NCI-H226 (cell line): ENCODE measurements around the gene WDR82.

Experiments
- DNase-seq: peaks from one replicate; pipeline ENCODE4 v3.0.0-alpha.2; 2015

Gene WDR82

DNA sequence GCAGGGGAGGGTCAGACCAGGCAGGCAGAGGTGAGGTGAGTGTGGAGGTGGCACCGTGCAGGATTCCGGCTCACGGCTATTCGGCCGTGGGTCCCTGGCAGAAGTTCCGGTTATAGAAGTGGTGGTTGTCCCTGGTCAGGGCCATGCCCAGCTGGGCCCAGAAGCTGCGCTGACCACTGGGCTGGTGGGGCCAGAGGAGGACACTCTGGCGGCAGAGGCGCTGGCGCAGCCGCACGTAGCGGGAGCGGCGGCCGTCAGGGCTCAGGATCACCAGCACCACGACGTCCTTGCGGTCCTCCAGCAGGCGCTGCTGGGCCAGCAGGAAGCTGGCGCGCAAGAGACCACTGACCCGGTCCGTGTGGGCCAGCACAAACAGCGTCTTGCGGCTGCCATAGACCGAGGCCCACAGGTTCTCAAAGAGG lies 57.3 kb downstream of the WDR82 start:
- DNase-seq, result no peak

DNA sequence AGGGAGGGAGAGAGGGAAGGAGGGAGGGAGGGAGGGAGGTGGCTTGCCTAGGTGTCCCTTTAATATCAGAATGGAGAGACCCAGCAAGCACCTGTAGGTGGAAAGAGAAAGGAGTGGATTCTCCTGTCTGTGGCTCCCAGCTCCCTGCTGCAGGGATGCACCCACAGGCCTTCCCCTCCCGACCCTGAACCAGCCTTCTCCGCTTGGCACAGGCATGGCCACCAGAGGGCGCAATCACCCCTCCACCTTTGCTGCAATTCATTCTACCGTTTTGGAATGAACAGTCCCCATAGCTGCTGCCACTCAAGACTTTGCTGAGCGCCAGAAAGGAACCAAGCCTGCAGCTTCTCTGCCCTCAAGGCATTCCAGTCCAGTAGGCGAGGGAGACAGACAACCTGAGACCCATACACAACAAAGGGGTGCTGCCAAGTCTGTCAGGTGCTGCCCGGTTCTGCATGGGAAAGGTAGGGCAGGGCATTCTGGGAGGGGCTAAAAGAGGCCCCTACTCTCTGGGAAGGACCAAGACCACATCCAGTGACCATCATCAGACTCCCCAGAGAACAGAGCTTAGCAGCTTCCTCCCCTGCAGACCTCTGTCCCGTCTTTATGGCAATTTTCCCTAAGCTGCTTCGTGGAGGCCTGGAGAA lies 57.9 kb downstream of the WDR82 start:
- DNase-seq, result peak; percentile 56

DNA sequence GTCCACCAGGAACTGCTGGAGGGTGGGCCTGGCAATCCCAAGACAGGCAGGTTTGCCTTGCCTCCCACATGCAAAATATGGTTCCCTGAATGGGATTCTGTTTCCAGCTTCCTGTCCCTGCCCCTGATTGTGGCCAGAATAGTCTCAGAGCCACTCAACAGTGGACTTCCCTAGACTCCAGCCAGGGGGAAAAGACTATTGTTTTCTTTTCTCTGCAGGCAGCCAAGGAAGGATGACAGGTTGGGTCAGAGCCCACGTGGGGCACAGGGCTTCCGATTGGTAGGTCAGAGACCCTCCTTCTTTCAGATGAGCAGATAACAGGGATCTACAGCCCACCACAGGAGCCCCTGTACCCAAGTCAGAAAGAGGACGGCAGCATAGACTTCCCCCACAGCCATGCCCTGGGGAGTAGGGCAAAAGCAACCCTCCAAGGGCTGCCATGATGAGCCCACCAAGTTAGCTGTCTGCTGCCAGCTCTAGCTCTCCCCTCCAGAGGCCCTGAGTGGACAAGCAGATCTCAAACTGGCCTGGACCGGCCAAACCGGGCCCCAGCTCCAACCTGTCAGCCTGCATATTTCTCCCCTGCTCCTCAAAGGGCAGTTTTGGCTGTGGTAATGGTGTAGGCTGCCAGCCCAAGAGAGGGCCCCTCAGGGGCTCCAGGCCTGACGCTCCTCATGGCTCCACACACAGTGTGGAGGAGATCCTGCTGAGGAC lies 59.4 kb downstream of the WDR82 start:
- DNase-seq, result no peak

DNA sequence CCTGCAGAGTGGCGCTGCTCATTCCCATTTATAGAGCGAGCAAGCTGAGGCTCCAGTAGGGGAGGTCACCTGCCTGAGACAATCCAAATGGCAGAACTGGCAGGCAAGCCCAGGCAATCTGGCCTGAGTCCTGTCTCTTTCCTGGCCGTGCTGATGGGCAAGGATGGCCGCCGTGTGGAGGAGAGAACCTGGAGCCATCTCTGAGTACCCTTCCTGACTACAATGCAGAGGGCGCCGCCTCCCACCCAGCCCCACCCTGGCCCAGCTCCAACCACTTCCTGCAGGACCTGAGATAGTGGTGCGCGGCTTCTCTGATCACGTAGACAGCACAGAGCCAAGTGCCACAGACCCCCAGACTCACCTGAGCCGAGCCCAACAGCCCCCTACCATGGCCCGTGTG lies 60.0 kb downstream of the WDR82 start:
- no peak for DNase-seq

DNA sequence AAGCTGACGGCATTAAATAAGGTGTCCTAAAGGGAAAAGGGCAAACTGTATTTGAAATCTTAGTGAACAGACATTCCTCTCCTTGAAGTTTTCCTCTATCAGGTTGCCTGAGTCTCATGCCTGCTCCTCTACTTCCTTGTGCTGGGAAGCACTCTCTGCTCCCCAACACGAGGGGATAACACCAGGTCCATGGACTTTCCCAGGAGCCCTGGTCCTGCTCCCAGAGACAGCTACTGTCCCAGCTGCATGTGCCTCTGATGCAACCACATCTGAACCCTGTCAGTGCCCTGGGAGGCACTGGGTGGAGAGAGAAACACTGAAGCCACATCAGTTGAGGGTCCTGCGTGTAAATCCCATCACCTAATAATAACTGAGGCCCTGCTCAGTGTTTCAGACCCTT lies 60.4 kb downstream of the WDR82 start:
- DNase-seq, result no peak

DNA sequence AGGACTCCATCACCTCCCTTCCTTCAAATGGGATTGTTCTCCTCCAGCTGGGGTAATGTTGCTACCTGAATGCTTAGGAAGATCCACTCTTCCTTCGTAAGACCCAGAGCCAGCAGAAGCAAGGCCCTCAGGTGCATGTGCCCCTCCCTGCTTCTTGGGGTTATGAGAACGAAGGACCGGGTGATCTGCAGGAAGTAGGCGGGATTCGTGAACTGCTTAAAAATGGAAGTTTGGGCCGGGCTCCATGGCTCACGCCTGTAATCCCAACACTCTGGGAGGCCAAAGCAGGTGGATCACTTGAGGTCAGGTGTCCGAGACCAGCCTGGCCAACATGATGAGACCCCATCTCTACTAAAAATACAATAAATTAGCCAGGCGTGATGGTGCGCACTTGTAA lies 61.0 kb downstream of the WDR82 start:
- DNase-seq, result no peak

DNA sequence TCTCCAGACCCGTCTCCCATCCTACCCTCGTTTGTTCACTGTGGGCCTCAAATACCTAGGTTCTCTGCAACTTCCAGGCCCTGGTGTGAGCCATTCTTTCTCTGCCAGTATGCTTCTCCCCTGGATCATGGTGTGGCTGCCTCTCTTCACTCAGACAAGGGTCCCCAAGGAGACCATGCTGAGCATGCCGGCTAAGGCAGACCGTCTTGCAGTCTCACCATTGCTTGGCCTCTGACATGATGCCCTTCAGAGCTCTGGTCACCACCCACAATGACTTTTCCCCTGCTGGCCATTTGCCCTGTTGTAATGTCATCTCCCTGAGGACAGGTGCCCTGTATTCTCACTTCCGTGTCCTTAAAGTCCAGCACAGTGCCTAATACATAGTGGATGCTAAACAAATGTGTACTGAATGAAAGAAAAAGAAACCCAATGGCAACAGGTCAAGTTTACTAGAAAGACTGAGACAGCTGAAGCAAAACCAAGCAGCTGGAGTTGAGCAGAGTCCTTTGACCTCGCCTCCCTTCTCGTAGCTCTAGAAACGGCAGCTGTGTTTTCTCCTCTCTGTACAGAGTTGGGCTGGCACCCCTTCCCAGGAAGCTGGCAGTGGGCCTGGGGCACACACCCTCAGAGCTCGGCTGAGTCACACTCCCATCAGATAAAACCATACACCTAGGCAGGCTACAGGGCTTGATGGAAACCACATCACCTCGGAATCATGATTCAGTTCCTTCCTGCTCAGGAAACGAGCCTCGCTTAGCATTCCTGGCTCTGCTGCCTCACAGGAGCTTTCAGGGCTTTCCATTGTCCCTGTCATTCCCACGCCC lies 61.7 kb downstream of the WDR82 start:
- DNase-seq, result peak; percentile 97

DNA sequence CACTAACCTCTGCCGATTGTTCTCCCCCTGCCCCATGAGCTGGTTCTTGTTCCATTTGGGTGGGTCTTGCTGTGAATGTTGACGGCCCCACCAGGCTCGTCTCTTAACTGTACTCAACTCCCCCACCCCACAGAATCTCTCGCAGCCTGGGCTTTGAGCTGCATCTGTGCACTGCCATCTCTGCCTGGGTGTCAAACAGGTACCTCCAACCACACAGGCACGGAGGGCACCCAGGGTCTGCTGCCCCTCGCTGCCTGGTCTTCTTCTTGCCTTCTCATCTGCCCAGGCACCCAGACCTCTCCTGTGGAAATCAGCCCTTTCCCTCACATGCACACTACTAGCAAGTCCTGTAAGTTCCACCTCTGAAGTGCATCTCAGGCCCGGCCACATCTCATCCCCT lies 63.1 kb downstream of the WDR82 start:
- DNase-seq, result no peak

DNA sequence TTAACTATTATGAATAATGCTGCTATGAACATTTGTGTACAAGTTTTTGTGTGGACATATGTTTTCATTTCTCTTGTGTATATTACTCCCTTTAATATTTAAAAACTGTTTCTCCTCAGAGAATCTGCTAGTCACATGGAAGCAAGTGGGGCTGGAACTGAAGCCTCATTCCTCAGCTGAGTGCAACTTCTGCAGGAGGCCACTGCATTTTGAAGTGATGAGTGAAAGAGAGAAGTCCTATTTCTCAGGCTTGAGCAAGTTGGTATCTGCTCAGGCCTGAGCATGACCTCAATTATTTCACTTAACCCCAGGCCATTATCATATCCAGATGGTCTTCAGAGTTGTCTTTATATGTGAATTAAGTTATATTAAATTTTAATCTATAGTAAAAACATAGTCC lies 64.5 kb downstream of the WDR82 start:
- no peak for DNase-seq

DNA sequence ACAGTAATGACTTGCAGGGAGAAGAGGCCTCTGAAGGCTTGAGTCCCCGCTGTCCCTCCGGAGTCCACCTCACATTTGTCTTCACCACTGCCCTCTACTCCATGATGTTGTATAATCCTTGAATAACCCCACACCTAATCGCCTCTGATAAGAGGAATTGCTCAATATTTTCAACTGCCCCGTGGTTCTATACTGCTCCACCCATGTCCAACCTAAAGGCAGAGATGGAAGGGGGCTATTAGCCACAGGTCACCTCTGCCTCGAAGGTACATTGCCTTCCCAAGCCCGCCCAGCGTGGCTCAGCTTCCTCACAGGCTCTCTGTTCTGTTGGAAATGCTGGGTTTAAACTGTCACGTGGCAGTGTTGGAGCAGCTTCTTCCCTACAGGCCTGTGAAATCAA lies 65.4 kb downstream of the WDR82 start:
- no peak for DNase-seq

DNA sequence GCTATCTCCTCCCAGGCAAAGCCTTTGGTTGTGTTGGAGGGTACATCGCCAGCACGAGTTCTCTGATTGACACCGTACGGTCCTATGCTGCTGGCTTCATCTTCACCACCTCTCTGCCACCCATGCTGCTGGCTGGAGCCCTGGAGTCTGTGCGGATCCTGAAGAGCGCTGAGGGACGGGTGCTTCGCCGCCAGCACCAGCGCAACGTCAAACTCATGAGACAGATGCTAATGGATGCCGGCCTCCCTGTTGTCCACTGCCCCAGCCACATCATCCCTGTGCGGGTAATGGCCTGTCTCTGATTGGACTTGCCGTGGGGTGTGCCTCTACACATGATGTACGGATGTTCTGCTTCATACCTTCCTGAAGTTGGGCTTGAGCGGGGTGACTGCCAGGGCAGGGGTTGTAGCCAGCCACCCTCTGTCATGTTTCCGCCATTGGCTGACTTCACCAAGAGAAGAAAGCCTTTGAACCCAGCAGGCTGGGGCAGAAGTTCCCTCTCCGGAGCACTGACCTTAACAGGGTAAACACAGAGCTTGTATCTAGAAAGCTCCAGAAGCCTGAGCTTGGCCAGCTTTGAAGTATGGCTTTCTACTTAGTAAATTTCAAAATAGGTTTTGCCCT lies 67.1 kb downstream of the WDR82 start:
- no peak for DNase-seq

DNA sequence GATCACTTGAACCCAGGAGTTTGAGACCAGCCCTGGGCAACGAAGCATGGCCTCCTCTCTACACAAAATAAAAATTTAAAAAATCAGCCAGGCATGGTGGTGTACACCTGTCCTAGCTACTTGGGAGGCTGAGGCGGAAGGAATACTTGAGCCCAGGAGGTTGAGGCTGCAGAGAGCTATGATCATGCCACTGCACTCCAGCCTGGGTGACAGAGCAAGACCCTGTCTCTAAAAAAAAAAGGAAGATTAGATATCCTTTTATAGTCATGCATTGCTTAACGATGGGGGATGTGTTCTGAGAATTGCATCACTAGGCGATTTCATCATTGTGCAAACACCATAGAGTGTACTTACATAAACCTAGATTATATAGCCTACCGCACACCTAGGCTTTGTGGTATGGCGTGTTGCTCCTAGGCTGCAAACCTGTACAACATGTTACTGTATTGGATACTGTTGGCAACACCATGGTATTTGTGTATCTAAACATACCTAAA lies 67.9 kb downstream of the WDR82 start:
- no peak for DNase-seq

DNA sequence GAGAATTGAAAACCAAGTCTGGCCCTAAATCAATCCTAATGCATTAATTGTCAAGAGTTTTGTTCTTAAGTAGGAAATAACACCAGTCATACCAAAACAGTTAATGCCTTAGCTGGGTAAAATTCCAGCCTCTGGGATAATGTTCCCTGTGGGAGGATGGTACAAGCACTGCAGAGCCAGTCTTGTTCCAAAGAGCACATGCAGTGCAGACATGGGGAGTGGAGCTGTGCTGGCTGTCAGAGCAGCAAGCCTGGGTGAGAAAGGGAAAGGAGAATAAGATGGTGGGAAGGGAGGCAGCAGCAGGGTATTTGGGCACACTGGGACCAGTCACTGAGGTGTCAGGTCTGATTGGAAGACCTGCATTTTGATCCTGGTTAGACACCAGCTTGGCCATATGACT lies 68.4 kb downstream of the WDR82 start:
- no peak for DNase-seq

DNA sequence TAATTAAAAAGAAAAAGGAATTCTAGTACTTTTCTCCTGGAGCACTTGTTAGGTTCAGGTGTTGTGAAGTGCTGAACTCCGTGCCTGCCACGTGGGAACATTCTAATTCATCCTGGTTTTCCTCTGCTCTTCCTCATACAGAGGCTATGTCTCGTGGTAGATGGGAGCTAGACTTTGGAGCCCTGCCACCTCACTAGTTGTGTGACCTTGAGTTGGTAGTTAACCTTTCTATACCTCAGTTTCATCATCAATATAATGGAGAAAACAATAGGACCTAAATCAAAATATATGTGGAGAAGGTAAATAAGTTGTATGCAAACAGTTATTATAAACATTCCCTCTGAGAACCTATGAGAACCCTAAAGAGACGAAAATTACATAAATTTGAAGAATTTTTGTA lies 69.9 kb downstream of the WDR82 start:
- DNase-seq, result no peak

DNA sequence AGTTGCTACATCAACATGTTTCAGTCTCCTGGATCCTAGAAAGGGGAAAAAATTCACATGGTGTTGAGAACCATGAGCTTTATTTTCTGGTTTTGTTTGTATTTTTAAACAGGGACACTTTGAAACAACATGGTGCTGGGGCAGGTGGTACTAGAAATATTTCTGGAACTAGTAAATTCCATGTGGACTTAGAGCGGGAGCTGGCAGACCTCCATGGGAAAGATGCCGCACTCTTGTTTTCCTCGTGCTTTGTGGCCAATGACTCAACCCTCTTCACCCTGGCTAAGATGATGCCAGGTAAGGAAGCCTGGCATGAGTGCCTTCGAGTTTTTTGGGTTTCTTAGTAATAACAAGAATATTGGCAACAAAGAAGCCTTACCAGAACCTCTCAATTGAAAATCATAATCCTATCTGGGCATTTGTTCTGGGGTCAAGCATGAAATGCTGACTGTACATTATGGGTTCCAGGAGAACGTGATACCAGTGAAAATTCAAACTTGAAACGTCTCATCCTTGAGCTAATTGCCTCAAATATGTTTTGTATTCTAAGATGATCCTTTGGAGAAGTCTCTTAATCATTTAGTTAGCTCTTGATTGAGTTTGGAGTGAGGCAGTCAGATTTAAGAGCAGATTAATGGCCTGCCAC lies 72.6 kb downstream of the WDR82 start:
- no peak for DNase-seq
